Measurements from ENCODE around the gene PRKN.

DNA sequence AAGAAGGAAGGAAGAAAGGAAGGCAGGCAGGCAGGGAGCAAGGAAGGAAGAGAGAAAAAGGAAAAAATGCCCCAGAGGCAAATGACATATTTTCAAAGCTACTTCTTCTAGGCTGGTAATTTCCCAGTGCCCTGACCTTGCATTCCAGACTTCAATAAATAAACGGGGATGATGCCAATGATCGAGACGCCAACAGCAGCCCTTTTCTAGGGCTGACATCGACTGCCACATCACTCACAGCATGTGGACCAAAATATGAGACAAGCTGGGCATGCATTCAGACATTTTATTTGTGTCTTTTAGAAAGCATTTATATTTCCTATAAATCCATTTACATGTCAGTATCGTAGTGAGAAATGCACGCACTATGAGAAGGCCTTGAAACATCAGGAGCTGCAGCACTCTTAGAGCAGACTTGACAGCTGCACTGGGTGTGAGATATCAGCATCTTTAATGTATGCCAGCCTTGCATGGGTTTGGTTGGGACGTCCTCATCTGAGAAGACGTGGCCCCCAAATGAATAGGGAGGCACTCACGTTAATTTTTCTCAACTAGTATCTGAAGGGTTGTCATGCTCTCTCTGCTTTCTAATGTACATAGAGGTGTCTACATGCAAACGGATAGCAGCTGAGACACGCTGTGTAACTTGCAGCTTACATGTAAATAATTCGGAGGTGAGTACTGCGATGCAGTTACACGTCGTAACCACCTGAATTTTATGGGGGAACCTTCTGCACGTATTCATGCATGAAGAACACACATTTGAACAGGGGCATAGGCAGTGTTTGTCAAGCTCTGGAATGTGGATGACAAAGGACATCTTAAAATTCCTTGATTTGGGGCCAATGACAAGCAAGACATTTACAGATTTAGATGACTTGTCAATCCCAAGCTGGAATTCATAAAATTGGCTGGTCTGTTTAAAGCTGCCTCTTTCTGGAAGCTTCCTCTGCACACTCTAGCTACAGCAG lies 1304.6 kb downstream of the PRKN start:
- TF ChIP-seq, protein P1, sequence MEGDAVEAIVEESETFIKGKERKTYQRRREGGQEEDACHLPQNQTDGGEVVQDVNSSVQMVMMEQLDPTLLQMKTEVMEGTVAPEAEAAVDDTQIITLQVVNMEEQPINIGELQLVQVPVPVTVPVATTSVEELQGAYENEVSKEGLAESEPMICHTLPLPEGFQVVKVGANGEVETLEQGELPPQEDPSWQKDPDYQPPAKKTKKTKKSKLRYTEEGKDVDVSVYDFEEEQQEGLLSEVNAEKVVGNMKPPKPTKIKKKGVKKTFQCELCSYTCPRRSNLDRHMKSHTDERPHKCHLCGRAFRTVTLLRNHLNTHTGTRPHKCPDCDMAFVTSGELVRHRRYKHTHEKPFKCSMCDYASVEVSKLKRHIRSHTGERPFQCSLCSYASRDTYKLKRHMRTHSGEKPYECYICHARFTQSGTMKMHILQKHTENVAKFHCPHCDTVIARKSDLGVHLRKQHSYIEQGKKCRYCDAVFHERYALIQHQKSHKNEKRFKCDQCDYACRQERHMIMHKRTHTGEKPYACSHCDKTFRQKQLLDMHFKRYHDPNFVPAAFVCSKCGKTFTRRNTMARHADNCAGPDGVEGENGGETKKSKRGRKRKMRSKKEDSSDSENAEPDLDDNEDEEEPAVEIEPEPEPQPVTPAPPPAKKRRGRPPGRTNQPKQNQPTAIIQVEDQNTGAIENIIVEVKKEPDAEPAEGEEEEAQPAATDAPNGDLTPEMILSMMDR (IDR thresholded peaks at IDR 0.05; ENCODE audit: low read depth, low read length), result no peak
- no peak for TF ChIP-seq MYC (IDR thresholded peaks at IDR 0.05; ENCODE audit: low read depth, low read length)
